Liver (tissue), 9 donors: ENCODE results near the gene CMC4. TPM values are rescaled to one million over a fixed set of nuclear protein-coding genes. Genes with fewer than 3 reads are reported as not detected.

ENCODE experiments used
- DNase-seq: peaks from one replicate; pipeline ENCODE4 v3.0.0-alpha.2; 2017; ENCODE audit warnings: low spot score
- H3K27ac ChIP-seq, 2 donors: one replicate each; pipeline ENCODE4 v1.7.0; 2013; ENCODE audit warnings: inconsistent platforms in 2 of 2, low read length in 2 of 2, control low read depth in 1 of 2, low read depth in 1 of 2, mild to moderate bottlenecking in 1 of 2
- H3K27me3 ChIP-seq, 4 donors: one replicate each; pipeline versions ENCODE4 v1.6.1 to v1.7.0; 2013; ENCODE audit warnings: low read length in 3 of 4, inconsistent platforms in 1 of 4, mild to moderate bottlenecking in 1 of 4, moderate library complexity in 1 of 4; ENCODE audit not compliant: control insufficient read depth in 4 of 4, insufficient read depth in 4 of 4
- H3K36me3 ChIP-seq, 4 donors: one replicate each; pipeline versions ENCODE4 v1.6.1 to v1.7.0; 2013; ENCODE audit warnings: low read length in 3 of 4, mild to moderate bottlenecking in 3 of 4, low read depth in 1 of 4, moderate library complexity in 1 of 4; ENCODE audit not compliant: control insufficient read depth in 4 of 4, insufficient read depth in 3 of 4
- H3K4me1 ChIP-seq, 4 donors: one replicate each; pipeline versions ENCODE4 v1.6.1 to v1.7.0; 2013; ENCODE audit warnings: low read length in 3 of 4, mild to moderate bottlenecking in 3 of 4, moderate library complexity in 1 of 4; ENCODE audit not compliant: control insufficient read depth in 4 of 4, insufficient read depth in 4 of 4
- H3K4me3 ChIP-seq, 3 donors: one replicate each; pipeline versions ENCODE4 v1.6.1 to v1.7.0; 2013; ENCODE audit warnings: low read length in 3 of 3, control low read depth in 1 of 3, low read depth in 1 of 3, mild to moderate bottlenecking in 1 of 3
- H3K9ac ChIP-seq, 2 donors: one replicate each; pipeline ENCODE4 v1.7.0; 2013; ENCODE audit warnings: low read length in 2 of 2, mild to moderate bottlenecking in 2 of 2, moderate library complexity in 2 of 2, control low read depth in 1 of 2, low read depth in 1 of 2
- H3K9me3 ChIP-seq, 4 donors: one replicate each; pipeline versions ENCODE4 v1.6.1 to v1.7.0; 2013; ENCODE audit warnings: low read length in 3 of 4; ENCODE audit not compliant: control insufficient read depth in 4 of 4
- EGR1 ChIP-seq, 2 donors: IDR thresholded peaks; 2 replicates each; pipeline ENCODE4 v1.6.1; 2016 to 2018; ENCODE audit warnings: antibody characterized with exemption in 2 of 2, low read depth in 2 of 2
- FOXA1 ChIP-seq: IDR thresholded peaks from 2 replicates; pipeline ENCODE4 v1.6.1; 2016; ENCODE audit warnings: antibody characterized with exemption
- FOXA2 ChIP-seq: IDR thresholded peaks from 2 replicates; pipeline ENCODE4 v1.6.1; 2016; ENCODE audit warnings: antibody characterized with exemption
- GABPA ChIP-seq, 2 donors: IDR thresholded peaks in 1 of 2; conservative IDR thresholded peaks in 1 of 2; 2 replicates each; pipeline ENCODE4 v1.6.1; 2016; ENCODE audit warnings: antibody characterized with exemption in 2 of 2, mild to moderate bottlenecking in 1 of 2, moderate library complexity in 1 of 2
- HNF4A ChIP-seq, 2 donors: conservative IDR thresholded peaks; 2 replicates each; pipeline ENCODE4 v1.6.1; 2016; ENCODE audit warnings: antibody characterized with exemption in 2 of 2, mild to moderate bottlenecking in 2 of 2
- HNF4G ChIP-seq: IDR thresholded peaks from 2 replicates; pipeline ENCODE4 v1.6.1; 2016; ENCODE audit warnings: antibody characterized with exemption
- JUND ChIP-seq, 2 donors: IDR thresholded peaks; 2 replicates each; pipeline ENCODE4 v1.6.1; 2016; ENCODE audit warnings: antibody characterized with exemption in 2 of 2
- NR2F2 ChIP-seq: IDR thresholded peaks from 2 replicates; pipeline ENCODE4 v1.6.1; 2016; ENCODE audit warnings: antibody characterized with exemption
- RAD21 ChIP-seq, 2 donors: IDR thresholded peaks; 2 replicates each; pipeline ENCODE4 v1.6.1; 2016; ENCODE audit warnings: antibody characterized with exemption in 2 of 2, mild to moderate bottlenecking in 2 of 2
- RXRA ChIP-seq, 2 donors: IDR thresholded peaks; 2 replicates each; pipeline ENCODE4 v1.6.1; 2017 to 2018; ENCODE audit warnings: antibody characterized with exemption in 2 of 2, mild to moderate bottlenecking in 1 of 2
- SP1 ChIP-seq: IDR thresholded peaks from 2 replicates; pipeline ENCODE4 v1.6.1; 2018; ENCODE audit warnings: antibody characterized with exemption, mild to moderate bottlenecking
- TAF1 ChIP-seq: conservative IDR thresholded peaks from 2 replicates; pipeline ENCODE4 v1.6.1; 2016; ENCODE audit warnings: antibody characterized with exemption, mild to moderate bottlenecking
- YY1 ChIP-seq: IDR thresholded peaks from 2 replicates; pipeline ENCODE4 v1.6.1; 2016; ENCODE audit warnings: antibody characterized with exemption, mild to moderate bottlenecking
- WGBS: extraction: QIAGEN DNeasy Blood & Tissue Kit; methylation state at CpG from one replicate; pipeline ENCODE4 v1.1.7; 2013; 5-methylcytosine and 5-hydroxymethylcytosine counted together
- polyA plus RNA-seq, 2 donors: library from polyadenylated mRNA; stranded (reverse) in 1 of 2; unstranded in 1 of 2; fragments of 200-250 nt in 1 of 2; fragments of >200 nt in 1 of 2; fragmentation: Nextera tagmentation in 1 of 2; extraction: Ambion mirVana in 1 of 2; gene quantifications; one replicate each; pipeline versions ENCODE4 v1.2.1 to v1.2.3, GENCODE V29; 2013 to 2015
- total RNA-seq, 2 donors: library from RNA; depleted of rRNA; stranded (reverse); fragments of >200 nt; gene quantifications; one replicate each; pipeline ENCODE4 v1.2.3, GENCODE V29; 2014
- TF ChIP-seq, protein P1 (sequence below): IDR thresholded peaks from 2 replicates; pipeline ENCODE4 v1.6.1; 2016; ENCODE audit warnings: antibody characterized with exemption
- TF ChIP-seq, protein P2 (sequence below): IDR thresholded peaks from 2 replicates; pipeline ENCODE4 v1.6.1; 2016; ENCODE audit warnings: antibody characterized with exemption
- TF ChIP-seq, protein P3 (sequence below): IDR thresholded peaks from 2 replicates; pipeline ENCODE4 v1.6.1; 2016; ENCODE audit warnings: antibody characterized with exemption, mild to moderate bottlenecking
- TF ChIP-seq, protein P4 (sequence below): fragments of 150-350 bp; IDR thresholded peaks from 2 replicates; pipeline ENCODE4 v1.5.1; 2017; ENCODE audit warnings: improper control_type of control experiment, low read depth, low read length; ENCODE audit not compliant: missing input control
- donor health status: healthy.
- donor health status: healthy.
- donor health status: healthy.
- donor health status: healthy.
- donor health status: healthy.

CMC4 gene
- total and polyA plus RNA-seq, 4 donors: 4.2 to 17.3 (median 10.4) TPM

DNA sequence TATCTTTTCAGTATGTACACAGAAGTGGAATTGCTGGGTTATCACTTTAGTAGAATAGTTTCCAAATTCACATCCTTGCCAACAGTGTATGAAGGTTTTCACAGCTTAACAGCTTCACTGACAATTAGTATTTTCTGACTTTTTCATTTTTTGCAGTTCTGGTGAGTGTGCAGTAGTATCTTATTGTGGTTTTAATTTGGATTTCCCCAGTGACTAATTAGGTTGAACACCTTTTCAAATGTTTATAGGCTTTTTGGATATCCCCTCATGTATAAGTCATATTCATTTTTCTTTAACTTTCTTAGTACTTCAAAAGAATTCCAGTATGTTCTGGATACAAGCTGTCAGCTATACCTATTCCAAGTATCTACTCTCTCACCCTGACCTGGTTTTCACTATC, 37.5 kb upstream of the CMC4 start:
- H3K4me1 ChIP-seq: no peaks in the 10 kb centered on the region
- no peaks in the 10 kb centered on the region for H3K36me3 ChIP-seq
- no peaks in the 10 kb centered on the region for H3K9me3 ChIP-seq
- DNase-seq: no peak
- no peak overlapping the region for H3K4me3 ChIP-seq
- no peak overlapping the region for H3K9ac ChIP-seq
- H3K27ac ChIP-seq: no peak overlapping the region
- H3K27me3 ChIP-seq: no peaks in the 10 kb centered on the region
- TF ChIP-seq FOXA1: no peak
- no peak for TF ChIP-seq YY1
- no peak for TF ChIP-seq SP1
- TF ChIP-seq, protein P1, sequence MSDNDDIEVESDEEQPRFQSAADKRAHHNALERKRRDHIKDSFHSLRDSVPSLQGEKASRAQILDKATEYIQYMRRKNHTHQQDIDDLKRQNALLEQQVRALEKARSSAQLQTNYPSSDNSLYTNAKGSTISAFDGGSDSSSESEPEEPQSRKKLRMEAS: no peak
- no peak for TF ChIP-seq RAD21 (IDR thresholded peaks at IDR 0.05)
- no peak for TF ChIP-seq HNF4A (conservative IDR thresholded peaks at IDR 0.05)
- TF ChIP-seq TAF1: no peak
- TF ChIP-seq, protein P2, sequence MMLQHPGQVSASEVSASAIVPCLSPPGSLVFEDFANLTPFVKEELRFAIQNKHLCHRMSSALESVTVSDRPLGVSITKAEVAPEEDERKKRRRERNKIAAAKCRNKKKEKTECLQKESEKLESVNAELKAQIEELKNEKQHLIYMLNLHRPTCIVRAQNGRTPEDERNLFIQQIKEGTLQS: no peak
- no peak for TF ChIP-seq HNF4G
- no peak for TF ChIP-seq NR2F2
- no peak for TF ChIP-seq JUND (IDR thresholded peaks at IDR 0.05)
- no peak for TF ChIP-seq FOXA2
- no peak for TF ChIP-seq GABPA (IDR thresholded peaks at IDR 0.05 in 1 of 2, conservative IDR thresholded peaks at IDR 0.05 in 1 of 2)
- TF ChIP-seq EGR1 (IDR thresholded peaks at IDR 0.05; ENCODE audit: low read depth in 2 of 2): no peak
- TF ChIP-seq, protein P3, sequence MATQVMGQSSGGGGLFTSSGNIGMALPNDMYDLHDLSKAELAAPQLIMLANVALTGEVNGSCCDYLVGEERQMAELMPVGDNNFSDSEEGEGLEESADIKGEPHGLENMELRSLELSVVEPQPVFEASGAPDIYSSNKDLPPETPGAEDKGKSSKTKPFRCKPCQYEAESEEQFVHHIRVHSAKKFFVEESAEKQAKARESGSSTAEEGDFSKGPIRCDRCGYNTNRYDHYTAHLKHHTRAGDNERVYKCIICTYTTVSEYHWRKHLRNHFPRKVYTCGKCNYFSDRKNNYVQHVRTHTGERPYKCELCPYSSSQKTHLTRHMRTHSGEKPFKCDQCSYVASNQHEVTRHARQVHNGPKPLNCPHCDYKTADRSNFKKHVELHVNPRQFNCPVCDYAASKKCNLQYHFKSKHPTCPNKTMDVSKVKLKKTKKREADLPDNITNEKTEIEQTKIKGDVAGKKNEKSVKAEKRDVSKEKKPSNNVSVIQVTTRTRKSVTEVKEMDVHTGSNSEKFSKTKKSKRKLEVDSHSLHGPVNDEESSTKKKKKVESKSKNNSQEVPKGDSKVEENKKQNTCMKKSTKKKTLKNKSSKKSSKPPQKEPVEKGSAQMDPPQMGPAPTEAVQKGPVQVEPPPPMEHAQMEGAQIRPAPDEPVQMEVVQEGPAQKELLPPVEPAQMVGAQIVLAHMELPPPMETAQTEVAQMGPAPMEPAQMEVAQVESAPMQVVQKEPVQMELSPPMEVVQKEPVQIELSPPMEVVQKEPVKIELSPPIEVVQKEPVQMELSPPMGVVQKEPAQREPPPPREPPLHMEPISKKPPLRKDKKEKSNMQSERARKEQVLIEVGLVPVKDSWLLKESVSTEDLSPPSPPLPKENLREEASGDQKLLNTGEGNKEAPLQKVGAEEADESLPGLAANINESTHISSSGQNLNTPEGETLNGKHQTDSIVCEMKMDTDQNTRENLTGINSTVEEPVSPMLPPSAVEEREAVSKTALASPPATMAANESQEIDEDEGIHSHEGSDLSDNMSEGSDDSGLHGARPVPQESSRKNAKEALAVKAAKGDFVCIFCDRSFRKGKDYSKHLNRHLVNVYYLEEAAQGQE: no peak

DNA sequence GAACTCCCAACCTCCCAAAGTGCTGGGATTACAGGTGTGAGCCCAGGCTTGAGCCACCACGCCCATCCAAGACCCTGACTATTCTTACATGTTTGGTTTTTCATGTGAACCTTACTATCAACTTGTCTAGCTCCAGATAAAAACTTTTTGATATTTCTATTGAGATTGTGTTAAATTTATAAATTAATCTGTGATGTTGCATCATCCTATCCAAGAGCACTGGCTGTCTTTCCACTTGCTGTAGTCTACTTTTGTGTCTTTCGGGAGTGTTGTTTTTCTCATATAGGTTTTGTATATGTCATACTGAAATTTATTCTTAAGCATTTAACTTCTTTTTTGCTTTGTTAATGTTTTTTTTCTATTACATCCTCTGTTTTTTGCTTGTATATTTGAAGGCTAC, 35.0 kb upstream of the CMC4 start:
- no peak for DNase-seq
- Histone ChIP-seq H3K9ac (no peak overlapping the region), H3K9me3 (no peaks in the 10 kb centered on the region), H3K4me1 (no peaks in the 10 kb centered on the region), H3K36me3 (no peaks in the 10 kb centered on the region), H3K4me3 (no peak overlapping the region), H3K27ac (no peak overlapping the region), H3K27me3 (no peaks in the 10 kb centered on the region)
- TF ChIP-seq, protein P4, sequence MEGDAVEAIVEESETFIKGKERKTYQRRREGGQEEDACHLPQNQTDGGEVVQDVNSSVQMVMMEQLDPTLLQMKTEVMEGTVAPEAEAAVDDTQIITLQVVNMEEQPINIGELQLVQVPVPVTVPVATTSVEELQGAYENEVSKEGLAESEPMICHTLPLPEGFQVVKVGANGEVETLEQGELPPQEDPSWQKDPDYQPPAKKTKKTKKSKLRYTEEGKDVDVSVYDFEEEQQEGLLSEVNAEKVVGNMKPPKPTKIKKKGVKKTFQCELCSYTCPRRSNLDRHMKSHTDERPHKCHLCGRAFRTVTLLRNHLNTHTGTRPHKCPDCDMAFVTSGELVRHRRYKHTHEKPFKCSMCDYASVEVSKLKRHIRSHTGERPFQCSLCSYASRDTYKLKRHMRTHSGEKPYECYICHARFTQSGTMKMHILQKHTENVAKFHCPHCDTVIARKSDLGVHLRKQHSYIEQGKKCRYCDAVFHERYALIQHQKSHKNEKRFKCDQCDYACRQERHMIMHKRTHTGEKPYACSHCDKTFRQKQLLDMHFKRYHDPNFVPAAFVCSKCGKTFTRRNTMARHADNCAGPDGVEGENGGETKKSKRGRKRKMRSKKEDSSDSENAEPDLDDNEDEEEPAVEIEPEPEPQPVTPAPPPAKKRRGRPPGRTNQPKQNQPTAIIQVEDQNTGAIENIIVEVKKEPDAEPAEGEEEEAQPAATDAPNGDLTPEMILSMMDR: no peak
- TF ChIP-seq RXRA (IDR thresholded peaks at IDR 0.05) (no peak), GABPA (IDR thresholded peaks at IDR 0.05 in 1 of 2, conservative IDR thresholded peaks at IDR 0.05 in 1 of 2) (no peak), TAF1 (no peak), FOXA1 (no peak), NR2F2 (no peak), EGR1 (IDR thresholded peaks at IDR 0.05; ENCODE audit: low read depth in 2 of 2) (no peak)
- TF ChIP-seq, protein P3: no peak
- TF ChIP-seq, protein P1: no peak
- TF ChIP-seq, protein P2: no peak
- WGBS: 99% methylated on average over 2 of the region's 2 CpGs
